Fibroblast of skin of right quadriceps (primary cell): Measurements from ENCODE around the gene CBLB.
"Not testable (repeated sequence)": the region's sequence is repeated elsewhere in the genome, so short reads cannot be mapped to it uniquely, and the experiment has no call there.

ENCODE experiments used
- DNase-seq: peaks from one replicate; pipeline ENCODE4 v3.0.0-alpha.2; 2013

The CBLB gene

DNA sequence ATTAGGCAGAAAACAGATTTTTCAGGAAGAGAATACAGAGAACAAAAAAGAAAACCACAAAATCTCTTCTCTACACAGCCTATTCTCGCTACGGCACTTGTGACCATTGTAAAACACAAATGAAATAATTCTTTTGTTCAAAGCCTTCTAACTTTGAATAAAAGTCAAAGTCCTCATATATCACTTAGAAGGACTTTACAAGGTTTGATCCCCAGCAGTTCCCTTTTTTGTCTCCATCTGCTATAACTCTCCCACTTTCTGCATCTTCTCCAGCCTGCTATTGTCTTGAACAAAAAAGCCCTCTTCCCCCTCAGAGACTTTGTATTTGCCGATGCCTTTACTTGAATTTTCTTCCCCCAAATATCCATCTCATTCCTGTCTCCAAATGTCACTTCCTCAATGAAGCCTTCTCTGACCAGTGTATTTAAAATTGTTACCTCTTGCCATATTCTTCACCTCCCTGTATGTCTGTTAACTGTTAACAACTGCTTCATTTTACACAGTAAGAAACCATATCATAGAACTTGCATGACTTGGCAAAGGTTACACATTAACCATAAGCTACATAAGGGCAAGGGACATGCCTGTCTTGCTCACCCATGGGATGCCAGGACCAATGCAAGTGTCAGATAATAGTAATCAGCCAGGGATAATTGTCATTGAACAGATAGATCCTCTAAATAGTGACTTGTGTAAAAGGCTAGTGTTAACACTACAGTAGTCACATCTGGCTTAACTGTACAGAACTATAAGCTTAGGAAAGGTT, 122.4 kb downstream of the CBLB start:
- DNase-seq, result no peak

DNA sequence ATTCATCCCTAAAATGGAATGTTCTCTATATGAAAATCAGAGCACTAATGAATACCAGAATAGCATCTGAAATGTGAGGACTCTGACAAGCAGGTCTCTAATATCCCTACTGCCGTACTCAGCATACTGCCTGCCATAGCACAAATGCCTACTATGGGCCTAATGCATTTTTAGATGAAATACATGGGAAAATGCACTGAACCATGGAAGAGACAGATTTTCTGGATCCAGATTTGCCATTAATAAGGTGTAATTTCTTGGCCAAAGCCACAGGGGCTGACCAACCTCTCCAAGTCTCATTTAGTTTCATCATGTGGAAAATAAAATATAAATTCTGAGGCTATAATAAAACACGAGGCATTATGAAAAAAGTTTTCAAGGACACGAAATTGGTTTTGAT, 123.8 kb downstream of the CBLB start:
- no peak for DNase-seq

DNA sequence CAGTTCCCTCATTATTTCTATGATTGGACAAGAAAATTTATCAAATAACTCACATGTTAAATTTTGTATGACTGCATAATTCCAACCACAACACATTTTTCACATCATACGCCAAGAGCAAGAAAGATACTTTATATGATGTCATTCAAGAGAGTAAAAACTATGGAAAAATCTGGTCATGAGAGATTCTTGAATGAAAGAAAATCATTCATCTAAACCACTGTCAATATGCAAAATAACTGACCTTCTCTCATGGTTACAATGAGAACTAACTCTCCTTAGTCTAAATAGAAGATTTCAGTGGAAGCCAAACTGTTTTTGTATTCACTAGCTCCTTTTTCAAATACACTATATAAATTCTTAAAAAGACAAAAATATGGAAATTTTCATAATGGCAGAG, 124.6 kb downstream of the CBLB start:
- no peak for DNase-seq

DNA sequence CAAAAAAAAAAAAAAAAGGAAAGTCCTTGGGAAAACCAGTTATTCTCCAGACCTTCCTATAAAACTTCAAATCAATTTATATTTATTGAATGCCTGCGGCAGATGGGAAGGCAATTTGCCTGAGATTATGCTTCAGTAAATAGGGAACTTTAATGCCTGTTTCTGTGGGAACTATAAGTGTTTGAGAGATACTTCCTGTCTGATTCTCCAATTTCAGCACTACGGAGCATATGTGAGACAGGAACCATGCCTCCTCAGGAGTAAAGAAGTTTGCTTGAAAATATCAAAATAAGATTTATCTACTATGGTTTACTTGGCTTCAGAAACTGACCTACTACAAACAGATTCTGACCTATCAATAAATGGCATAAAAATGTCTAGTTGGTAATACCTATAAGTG, 135.5 kb downstream of the CBLB start:
- DNase-seq, result no peak

DNA sequence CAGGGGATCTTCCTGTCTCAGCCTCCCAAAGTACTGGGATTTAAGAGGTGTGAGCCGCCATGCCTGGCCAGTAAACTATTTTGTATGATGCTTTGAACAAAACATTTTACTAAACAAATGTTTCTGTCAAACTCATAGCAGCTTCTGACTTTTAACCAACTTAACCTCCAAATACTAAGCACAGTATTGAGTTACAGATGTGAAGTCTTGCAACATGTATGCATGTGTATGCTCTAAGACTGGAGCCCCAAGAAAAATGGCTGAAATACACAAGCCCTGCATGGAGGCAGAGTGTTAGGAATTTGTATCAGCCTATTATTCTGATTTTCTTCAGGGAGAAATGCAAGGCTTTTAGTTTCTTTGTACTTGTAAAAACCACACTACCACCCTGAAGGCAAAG, 137.1 kb downstream of the CBLB start:
- no peak for DNase-seq

DNA sequence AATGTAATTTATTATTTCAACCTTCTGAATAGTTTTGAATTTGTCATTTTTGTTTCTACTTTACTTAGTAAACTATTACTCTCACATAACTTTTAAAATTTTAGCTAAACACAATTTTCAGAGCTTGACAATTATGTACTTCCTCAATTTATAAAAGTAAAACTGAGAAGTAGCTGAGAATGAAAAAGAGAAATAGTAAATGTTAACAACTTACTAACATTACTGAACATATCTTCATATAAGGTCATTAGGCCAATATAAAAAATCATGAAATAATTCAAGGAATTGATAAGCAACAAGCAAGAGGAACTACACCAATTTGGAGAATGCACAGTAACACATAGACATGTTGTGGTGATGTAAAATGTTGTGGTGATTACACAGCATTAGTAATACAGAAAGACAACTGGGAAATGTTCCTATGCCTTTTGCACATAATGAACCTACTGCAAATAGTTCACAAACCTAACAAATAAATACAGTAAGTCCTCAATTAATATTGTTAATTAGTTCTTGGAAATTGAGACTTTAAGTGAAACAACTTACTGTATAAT, 137.9 kb downstream of the CBLB start:
- no peak for DNase-seq

DNA sequence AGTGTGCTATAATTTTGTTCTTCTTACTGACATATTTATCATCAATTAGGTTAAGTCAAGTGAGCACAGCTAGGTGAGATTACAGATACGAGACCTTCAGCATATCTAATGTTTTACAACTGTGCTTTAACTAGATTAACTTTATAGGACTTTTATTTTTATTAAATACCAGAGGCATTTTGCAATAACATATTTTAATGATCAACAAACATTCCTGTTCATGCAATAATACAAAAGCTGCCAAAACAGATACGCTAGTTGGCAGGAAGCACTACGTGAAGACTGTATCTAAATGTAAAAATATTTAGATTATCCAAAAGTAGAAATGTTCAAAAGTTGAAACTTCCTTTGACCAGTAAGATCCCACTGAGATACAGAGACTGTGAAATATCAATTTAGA, 139.1 kb downstream of the CBLB start:
- DNase-seq, result peak; percentile 25

DNA sequence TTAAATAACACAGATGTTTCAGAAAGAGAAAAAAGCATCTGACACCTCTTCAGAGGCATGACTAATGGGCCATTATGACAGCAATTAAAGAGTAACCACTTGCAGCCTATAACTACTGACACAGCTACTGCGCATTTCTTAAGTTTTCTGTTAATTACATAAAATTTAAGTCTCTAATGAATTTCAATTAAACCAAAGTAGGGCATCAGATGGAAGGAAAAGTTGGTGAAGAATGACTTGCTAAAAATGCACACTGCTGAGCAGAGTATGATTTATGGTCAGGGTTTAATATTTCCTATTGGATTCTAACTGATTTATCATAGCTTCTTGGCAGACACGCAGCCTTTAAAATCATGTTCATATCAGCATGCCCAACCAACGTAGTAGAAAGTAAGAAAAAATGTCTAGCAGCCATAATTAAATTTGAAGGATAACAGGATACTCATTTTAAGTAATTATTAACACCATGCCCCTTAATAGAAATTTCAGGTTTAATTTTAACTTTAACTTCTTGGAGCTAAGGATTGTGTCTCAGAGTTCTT, 140.0 kb downstream of the CBLB start:
- DNase-seq, result no peak

DNA sequence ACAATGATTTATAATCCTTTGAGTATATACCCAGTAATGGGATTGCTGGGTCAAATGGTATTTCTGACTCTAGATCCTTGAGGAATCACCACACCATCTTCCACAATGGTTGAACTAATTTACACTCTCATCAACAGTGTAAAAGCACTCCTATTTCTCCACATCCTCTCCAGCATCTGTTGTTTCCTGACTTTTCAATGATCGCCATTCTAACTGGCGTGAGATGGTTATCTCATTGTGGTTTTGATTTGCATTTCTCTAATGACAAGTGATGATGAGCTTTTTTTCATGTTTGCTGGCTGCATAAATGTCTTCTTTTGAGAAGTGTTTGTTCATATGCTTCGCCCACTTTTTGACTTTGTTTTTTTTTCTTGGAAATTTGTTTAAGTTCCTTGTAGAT, 141.8 kb downstream of the CBLB start:
- DNase-seq, result not testable (repeated sequence)

DNA sequence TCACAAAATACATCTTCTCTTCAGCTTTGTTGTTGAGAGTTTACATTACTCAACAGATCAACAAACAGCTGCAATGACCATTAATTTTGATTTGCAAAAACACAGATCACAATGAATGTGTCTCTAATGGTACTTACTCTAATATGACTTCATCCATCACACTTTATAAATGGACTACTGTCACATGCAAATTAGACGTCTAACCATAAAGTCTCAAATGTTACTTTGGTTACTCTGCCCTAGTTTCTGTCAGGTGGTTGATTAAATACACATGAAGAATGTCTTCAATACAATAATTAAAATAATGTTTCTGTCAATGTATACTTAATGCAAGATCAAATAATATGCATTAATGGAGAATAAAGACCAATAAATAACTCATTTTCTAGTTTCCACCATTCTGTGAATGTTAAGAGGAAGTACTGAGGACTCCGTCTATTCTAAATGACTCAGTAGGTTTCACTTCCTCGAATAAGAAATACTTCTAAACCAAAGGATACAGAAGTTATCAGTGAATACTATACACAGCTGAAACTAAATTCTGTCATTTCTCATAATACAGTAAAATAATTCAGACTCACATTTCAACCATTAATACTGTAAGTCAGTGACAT, 145.8 kb downstream of the CBLB start:
- DNase-seq, result no peak

DNA sequence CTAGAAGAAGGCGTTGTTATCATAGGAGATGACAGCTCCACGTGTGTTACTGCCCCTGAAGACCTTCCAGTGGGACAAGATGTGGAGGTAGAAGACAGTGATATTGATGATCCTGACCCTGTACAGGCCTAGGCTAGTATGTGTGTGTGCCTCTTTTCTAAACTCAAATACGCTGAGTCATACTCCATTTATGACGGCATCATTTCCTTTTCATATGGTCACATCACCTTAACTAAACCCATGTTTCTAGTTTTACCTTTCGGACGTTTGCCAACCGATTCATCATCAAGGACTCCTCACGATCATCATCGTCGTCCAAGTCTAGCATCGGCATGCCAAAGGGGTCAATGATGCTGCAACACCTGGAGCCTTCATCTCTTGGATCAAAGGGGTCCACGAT, 149.0 kb downstream of the CBLB start:
- no peak for DNase-seq

DNA sequence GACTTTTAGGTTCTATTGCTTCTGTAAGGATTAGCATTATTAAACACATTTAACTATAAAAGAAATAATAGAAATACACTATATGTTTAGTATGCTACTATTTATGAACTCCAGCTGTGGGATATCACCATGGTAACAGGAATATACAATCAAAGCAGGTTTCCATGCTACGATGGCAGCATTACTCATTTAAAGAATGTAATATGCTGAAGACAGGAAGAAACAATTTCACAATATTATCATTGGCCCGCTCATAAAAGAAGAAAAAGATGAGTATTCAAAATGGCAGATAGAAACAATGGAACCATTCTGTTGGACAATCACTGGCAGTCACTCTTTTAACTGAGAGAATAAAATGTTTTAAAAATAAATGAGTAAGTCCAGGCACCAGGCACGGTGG, 153.4 kb downstream of the CBLB start:
- DNase-seq, result peak; percentile 78

DNA sequence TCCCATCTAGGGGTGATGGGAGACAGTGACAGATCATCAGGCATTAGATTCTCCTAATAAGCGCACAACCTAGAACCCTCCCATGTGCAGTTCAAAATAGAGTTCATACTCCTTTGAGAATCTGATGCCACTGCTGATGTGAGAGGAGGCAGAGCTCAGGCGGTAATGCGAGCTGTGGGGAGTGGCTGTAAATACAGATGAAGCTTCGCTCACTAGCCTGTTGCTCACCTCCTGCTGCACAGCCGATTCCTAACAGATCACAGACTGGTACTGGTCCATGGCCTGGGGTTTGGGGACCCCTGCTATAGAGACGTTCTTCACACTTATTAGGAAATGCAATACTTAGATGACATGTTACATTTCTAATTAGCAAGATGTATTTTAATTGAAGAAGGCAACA, 154.4 kb downstream of the CBLB start:
- no peak for DNase-seq

DNA sequence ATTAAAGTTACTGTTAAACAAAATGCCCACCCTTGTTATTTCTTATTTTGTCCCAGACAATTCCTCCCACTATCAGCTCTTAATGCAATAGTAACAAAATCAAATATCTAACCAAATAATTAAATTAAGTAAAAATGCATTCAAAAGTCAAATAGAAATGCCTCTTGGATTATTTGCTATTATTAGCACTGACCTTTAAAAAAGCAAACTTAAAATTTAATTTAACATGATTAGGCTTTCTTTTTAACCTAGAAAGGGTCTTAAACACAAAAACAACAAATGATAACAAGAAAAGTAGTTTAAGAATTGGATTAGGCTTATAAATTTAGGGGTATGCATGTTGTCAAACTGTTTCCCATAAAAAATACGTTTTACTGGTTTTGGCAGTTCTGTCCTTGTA, 159.8 kb downstream of the CBLB start:
- no peak for DNase-seq

DNA sequence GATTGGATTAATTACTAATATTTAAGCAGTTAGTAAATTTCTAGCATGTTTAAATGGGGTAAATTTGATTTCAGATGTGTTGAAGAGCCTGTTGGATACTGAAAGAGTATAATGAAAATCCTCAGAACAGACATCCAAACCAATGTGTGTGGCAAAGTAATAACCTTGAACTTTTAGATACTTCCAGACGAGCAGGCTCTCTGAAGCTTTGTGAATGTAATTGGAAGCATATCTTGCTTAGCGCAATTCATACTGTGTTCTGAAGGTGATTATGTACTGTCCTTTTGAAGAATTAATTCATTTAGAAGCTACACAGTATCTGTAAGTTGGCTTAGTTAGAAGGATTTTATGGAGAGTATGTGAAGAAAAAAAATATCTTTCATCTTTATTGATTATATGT, 161.8 kb downstream of the CBLB start:
- no peak for DNase-seq

DNA sequence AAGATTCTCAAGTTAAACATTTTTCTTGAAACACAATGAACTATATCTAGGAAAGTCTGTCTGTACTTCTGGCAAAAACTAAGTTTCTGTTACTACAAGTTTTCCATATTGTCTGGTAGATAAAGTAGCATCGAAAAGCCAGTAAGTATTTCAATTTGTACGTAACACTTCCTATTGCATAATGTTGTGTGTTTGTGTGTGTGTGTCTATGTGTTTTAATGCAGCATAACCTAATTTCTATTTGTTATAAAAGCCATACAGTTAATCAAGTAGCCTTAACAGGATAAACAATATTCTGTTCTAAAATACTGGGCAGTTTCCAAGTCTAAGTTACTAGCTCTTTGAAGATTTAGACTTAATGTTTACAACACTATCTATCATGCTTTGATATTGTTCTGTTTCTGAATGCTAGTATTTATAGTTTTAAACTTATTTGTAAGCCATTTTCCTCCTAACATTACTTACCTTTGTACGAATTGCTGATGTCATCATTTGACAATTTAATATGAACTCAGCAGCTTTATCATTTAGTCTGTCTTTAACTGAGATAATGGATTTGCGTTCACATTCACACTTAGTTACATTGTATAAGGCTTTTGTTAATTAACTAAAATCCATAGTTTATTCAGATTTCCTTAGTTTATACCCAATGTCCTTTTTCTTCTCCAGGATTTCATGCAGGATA, 163.9 kb downstream of the CBLB start:
- DNase-seq, result no peak

DNA sequence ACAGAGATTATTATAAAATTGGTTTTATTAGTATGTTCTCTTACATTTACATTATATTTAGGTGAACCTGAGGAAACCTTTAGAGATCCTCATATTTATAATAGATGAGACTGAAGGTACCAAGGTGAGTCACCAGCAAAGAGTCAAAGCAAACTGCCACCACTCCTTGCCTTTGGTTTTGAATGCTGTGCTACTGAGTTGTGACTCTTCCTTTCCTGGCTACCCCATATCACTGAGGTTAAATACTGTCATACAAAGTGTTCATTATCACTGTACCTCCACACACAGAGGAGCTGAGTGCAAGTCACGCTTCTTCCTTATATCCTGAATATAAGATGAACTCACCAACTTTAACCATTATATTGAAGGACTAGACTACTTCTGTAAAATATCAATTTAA, 168.2 kb downstream of the CBLB start:
- DNase-seq, result no peak

DNA sequence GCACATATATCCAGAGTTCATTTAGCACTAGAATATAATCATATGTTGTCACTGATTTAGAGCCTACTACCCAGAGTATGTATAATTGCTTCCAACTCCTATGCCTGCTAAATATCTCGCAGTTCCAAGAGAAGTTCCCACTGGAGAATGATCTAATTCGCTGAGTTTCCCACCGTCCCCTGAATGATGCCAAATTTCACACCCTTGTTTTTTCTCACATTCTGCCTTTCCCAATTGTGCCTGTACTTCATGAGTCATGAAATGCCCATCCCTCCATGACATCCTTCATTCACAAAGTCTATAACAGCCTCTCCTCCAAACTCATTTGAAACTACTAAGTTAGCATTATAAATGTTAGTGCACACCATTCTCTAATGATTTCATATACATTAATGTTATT, 177.2 kb downstream of the CBLB start:
- peak; percentile 8 for DNase-seq

DNA sequence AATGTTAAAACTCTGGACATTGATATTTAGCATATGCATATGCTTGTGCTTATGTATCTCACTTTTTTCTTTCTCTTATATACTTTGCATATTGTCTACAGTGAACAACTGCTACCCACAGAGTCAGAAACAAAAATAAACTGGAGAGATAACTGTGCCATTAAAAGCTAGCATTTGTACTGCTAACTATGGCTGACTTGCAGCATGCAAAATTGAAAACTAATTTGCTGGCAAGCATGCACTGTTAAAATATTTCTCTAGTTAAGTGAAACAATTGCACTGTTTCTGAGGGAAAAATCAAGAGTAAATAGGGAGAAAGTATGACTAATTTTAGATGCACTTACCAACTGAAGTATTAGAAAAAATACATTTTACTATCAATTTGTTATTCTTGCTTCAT, 177.8 kb downstream of the CBLB start:
- no peak for DNase-seq

DNA sequence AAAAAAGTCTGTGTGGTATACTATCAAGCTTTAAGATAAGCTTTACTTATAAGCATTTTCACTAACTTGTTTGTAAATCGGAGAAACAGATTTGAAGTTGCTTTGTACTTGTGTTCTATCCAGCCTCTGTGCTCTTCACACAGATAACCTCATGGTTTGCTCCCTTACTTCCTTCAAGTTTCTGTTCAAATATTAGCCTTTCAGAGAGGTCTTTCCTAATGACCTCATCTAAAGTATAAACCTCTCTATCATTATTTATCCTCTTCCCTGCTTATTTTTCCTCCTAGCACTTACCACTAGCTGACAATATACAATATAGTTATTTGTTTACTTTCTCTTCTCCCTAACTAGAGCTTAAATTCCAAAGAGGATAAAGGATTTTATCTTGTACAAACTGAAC, 180.0 kb downstream of the CBLB start:
- DNase-seq, result no peak

DNA sequence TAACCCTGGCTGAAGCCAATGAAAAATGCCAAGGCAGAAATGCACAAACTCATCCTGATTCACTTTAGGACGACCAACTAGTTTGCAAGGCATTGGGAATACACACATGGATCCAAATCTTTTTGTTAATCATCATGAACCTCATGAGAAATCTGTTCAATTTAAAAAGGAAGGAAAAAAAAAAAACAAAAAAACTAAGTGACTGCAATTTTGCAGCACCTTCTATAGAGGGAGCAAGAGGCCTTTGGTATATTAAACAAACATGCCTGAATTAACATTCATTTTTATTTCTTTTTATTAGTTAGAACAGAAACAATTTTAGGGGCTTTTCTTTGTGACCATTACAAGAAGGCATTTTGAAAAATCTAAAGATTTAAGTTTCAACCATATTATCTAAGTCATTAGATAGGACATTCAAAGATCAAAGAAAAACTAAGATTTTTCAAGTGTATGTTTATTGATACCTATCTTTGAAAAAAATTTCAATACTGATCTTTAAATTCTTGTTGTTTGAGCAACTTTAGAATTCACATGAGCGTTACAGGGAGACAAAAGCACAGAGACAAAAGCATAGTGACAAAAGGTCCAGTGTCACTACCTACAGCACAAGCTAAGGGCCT, 182.4 kb downstream of the CBLB start:
- peak; percentile 28 for DNase-seq

DNA sequence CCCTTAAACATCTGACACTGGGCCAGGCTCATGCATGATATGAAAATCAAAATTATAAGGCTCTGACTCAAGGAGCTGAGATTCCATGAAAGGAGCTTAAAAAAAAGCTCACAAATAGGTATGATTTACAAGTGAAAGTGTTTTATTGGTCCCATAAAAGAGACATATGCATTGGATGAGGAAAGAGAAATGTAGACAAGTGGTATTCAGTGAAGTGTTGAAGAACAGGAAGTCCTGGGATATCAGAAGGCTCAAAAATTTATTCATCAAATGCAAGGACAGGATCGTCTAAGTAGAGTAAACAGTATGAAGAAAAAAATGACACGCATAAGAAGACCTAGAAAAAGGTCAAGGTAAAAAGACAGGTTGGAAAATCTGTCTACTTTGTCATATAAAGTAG, 188.9 kb downstream of the CBLB start:
- no peak for DNase-seq

DNA sequence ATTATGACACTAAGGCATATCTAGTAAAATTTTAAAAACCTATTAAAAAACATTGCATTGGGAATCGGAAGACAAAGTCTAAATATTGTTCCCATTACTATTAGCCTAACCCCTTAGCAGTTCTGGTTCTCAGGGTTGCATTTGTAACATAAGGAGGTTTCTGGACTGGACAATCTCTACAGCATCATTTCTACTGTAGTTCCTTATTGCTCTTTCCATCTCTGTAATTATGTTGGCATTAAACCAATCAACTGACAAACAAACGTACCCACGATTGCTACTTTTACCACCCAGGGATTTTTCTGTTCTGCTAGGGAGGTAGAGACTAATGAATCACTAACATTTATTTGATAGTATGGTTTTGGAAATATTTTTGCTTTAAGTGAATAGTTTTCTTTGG, 190.8 kb downstream of the CBLB start:
- DNase-seq, result no peak
